ENCODE measurements around the gene MORN4. TPM values are rescaled to one million over a fixed set of nuclear protein-coding genes. Genes with fewer than 3 reads are reported as not detected.

The MORN4 gene
- total and polyA plus RNA-seq, 2 of the 13 experiments (the other 11 are each of a cell fraction or from before 2014, with no cell fraction given), result 3.4 to 9.1 TPM

DNA sequence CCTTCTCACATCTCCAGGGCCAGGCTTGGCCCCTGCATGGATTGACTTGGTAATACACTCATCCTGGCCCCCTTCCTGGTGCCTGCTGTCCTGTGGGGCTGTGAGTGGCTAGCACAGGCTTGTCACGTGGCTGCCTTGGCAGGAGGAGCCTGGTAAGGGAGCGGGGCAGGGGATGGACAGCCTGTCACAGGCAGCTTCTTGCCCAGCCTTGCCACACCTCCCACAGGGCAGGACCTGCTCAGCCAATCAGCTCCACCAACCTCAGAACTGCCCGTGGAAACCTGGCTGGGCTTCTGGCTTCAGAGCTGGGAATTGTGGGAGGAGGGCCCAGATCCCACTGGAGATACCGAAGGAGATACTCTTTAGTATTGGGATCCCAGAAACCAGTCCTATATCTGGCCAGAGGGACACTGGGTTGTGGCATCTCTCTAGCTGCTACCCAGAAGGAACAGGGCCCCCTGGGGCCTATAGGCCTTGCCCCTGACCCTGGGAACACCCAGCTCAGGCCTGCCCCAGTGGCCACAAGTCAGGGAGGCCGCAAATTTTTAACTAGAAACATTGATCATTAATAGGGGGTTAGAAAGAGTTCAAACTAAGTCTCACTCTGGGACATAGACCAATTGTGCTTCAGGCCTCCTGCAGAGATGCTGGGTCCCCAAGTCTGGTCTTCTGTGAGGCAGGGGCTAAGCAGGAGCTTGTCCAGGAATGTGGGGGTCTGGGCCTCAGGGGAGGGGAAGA lies 49.1 kb downstream of the MORN4 start, which contains the start of gene HOGA1 (continued):
- no peak for TF ChIP-seq EED (CRISPR knock-in tag; IDR thresholded peaks at IDR 0.05)
- no peak for TF ChIP-seq SATB2 (CRISPR knock-in tag; IDR thresholded peaks at IDR 0.05)
- TF ChIP-seq POLR2AphosphoS2 (IDR thresholded peaks at IDR 0.05; ENCODE audit: low read depth, low read length), result no peak
- TF ChIP-seq, protein P1, sequence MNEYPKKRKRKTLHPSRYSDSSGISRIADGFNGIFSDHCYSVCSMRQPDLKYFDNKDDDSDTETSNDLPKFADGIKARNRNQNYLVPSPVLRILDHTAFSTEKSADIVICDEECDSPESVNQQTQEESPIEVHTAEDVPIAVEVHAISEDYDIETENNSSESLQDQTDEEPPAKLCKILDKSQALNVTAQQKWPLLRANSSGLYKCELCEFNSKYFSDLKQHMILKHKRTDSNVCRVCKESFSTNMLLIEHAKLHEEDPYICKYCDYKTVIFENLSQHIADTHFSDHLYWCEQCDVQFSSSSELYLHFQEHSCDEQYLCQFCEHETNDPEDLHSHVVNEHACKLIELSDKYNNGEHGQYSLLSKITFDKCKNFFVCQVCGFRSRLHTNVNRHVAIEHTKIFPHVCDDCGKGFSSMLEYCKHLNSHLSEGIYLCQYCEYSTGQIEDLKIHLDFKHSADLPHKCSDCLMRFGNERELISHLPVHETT (CRISPR knock-in tag; conservative IDR thresholded peaks at IDR 0.05), result no peak
- TF ChIP-seq, protein P2, sequence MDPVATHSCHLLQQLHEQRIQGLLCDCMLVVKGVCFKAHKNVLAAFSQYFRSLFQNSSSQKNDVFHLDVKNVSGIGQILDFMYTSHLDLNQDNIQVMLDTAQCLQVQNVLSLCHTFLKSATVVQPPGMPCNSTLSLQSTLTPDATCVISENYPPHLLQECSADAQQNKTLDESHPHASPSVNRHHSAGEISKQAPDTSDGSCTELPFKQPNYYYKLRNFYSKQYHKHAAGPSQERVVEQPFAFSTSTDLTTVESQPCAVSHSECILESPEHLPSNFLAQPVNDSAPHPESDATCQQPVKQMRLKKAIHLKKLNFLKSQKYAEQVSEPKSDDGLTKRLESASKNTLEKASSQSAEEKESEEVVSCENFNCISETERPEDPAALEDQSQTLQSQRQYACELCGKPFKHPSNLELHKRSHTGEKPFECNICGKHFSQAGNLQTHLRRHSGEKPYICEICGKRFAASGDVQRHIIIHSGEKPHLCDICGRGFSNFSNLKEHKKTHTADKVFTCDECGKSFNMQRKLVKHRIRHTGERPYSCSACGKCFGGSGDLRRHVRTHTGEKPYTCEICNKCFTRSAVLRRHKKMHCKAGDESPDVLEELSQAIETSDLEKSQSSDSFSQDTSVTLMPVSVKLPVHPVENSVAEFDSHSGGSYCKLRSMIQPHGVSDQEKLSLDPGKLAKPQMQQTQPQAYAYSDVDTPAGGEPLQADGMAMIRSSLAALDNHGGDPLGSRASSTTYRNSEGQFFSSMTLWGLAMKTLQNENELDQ (CRISPR knock-in tag; IDR thresholded peaks at IDR 0.05; ENCODE audit: borderline replicate concordance), result no peak
- TF ChIP-seq, protein P3, sequence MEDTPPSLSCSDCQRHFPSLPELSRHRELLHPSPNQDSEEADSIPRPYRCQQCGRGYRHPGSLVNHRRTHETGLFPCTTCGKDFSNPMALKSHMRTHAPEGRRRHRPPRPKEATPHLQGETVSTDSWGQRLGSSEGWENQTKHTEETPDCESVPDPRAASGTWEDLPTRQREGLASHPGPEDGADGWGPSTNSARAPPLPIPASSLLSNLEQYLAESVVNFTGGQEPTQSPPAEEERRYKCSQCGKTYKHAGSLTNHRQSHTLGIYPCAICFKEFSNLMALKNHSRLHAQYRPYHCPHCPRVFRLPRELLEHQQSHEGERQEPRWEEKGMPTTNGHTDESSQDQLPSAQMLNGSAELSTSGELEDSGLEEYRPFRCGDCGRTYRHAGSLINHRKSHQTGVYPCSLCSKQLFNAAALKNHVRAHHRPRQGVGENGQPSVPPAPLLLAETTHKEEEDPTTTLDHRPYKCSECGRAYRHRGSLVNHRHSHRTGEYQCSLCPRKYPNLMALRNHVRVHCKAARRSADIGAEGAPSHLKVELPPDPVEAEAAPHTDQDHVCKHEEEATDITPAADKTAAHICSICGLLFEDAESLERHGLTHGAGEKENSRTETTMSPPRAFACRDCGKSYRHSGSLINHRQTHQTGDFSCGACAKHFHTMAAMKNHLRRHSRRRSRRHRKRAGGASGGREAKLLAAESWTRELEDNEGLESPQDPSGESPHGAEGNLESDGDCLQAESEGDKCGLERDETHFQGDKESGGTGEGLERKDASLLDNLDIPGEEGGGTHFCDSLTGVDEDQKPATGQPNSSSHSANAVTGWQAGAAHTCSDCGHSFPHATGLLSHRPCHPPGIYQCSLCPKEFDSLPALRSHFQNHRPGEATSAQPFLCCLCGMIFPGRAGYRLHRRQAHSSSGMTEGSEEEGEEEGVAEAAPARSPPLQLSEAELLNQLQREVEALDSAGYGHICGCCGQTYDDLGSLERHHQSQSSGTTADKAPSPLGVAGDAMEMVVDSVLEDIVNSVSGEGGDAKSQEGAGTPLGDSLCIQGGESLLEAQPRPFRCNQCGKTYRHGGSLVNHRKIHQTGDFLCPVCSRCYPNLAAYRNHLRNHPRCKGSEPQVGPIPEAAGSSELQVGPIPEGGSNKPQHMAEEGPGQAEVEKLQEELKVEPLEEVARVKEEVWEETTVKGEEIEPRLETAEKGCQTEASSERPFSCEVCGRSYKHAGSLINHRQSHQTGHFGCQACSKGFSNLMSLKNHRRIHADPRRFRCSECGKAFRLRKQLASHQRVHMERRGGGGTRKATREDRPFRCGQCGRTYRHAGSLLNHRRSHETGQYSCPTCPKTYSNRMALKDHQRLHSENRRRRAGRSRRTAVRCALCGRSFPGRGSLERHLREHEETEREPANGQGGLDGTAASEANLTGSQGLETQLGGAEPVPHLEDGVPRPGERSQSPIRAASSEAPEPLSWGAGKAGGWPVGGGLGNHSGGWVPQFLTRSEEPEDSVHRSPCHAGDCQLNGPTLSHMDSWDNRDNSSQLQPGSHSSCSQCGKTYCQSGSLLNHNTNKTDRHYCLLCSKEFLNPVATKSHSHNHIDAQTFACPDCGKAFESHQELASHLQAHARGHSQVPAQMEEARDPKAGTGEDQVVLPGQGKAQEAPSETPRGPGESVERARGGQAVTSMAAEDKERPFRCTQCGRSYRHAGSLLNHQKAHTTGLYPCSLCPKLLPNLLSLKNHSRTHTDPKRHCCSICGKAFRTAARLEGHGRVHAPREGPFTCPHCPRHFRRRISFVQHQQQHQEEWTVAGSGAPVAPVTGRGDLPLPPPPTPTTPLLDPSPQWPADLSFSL (CRISPR knock-in tag; IDR thresholded peaks at IDR 0.05), result 0 out of 2 replicates have a peak, but pooled peaks have one; percentile 34
- TF ChIP-seq GATAD2A (CRISPR knock-in tag; IDR thresholded peaks at IDR 0.05), result peak; percentile 57
- TF ChIP-seq, protein P4, sequence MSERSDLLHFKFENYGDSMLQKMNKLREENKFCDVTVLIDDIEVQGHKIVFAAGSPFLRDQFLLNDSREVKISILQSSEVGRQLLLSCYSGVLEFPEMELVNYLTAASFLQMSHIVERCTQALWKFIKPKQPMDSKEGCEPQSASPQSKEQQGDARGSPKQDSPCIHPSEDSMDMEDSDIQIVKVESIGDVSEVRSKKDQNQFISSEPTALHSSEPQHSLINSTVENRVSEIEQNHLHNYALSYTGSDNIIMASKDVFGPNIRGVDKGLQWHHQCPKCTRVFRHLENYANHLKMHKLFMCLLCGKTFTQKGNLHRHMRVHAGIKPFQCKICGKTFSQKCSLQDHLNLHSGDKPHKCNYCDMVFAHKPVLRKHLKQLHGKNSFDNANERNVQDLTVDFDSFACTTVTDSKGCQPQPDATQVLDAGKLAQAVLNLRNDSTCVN (CRISPR knock-in tag; IDR thresholded peaks at IDR 0.05; ENCODE audit: borderline replicate concordance), result peak; percentile 26; the same call in 1 of the 2 replicates
- TF ChIP-seq, protein P5, sequence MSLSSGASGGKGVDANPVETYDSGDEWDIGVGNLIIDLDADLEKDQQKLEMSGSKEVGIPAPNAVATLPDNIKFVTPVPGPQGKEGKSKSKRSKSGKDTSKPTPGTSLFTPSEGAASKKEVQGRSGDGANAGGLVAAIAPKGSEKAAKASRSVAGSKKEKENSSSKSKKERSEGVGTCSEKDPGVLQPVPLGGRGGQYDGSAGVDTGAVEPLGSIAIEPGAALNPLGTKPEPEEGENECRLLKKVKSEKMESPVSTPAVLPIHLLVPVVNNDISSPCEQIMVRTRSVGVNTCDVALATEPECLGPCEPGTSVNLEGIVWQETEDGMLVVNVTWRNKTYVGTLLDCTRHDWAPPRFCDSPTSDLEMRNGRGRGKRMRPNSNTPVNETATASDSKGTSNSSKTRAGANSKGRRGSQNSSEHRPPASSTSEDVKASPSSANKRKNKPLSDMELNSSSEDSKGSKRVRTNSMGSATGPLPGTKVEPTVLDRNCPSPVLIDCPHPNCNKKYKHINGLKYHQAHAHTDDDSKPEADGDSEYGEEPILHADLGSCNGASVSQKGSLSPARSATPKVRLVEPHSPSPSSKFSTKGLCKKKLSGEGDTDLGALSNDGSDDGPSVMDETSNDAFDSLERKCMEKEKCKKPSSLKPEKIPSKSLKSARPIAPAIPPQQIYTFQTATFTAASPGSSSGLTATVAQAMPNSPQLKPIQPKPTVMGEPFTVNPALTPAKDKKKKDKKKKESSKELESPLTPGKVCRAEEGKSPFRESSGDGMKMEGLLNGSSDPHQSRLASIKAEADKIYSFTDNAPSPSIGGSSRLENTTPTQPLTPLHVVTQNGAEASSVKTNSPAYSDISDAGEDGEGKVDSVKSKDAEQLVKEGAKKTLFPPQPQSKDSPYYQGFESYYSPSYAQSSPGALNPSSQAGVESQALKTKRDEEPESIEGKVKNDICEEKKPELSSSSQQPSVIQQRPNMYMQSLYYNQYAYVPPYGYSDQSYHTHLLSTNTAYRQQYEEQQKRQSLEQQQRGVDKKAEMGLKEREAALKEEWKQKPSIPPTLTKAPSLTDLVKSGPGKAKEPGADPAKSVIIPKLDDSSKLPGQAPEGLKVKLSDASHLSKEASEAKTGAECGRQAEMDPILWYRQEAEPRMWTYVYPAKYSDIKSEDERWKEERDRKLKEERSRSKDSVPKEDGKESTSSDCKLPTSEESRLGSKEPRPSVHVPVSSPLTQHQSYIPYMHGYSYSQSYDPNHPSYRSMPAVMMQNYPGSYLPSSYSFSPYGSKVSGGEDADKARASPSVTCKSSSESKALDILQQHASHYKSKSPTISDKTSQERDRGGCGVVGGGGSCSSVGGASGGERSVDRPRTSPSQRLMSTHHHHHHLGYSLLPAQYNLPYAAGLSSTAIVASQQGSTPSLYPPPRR (CRISPR knock-in tag; IDR thresholded peaks at IDR 0.05; ENCODE audit: borderline replicate concordance), result no peak
- no peak for TF ChIP-seq KLF15 (CRISPR knock-in tag; IDR thresholded peaks at IDR 0.05; ENCODE audit: borderline replicate concordance)
- TF ChIP-seq ETV6 (CRISPR knock-in tag; conservative IDR thresholded peaks at IDR 0.05), result no peak

Data from HepG2 (cell line).